ENCODE measurements around the gene ATP6V1G3. TPM values are rescaled to one million over a fixed set of nuclear protein-coding genes. Genes with fewer than 3 reads are reported as not detected.

ATP6V1G3 gene
- total RNA-seq, 1 donor from 2014 or later, result not detected

- no peaks in the 10 kb centered on the region for H3K27me3 ChIP-seq
- peaks cover 7% of the 10 kb centered on the region for H3K4me1 ChIP-seq
- H3K4me3 ChIP-seq, result no peak overlapping the region
- intact Hi-C loops (cut with DNase I), result no loop called here
- H3K36me3 ChIP-seq, result no peaks in the 10 kb centered on the region
- DNase-seq (ENCODE audit: extremely low spot score in 2 of 2), result no peak
- no peak for TF ChIP-seq POLR2A (IDR thresholded peaks at IDR 0.05)
- no peak for TF ChIP-seq POLR2AphosphoS5 (IDR thresholded peaks at IDR 0.05; ENCODE audit: insufficient read depth in 1 of 2, low read depth in 1 of 2)
- TF ChIP-seq, protein P1, sequence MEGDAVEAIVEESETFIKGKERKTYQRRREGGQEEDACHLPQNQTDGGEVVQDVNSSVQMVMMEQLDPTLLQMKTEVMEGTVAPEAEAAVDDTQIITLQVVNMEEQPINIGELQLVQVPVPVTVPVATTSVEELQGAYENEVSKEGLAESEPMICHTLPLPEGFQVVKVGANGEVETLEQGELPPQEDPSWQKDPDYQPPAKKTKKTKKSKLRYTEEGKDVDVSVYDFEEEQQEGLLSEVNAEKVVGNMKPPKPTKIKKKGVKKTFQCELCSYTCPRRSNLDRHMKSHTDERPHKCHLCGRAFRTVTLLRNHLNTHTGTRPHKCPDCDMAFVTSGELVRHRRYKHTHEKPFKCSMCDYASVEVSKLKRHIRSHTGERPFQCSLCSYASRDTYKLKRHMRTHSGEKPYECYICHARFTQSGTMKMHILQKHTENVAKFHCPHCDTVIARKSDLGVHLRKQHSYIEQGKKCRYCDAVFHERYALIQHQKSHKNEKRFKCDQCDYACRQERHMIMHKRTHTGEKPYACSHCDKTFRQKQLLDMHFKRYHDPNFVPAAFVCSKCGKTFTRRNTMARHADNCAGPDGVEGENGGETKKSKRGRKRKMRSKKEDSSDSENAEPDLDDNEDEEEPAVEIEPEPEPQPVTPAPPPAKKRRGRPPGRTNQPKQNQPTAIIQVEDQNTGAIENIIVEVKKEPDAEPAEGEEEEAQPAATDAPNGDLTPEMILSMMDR (IDR thresholded peaks at IDR 0.05), result no peak
- H3K9me3 ChIP-seq, result no peaks in the 10 kb centered on the region
- H3K27ac ChIP-seq, result no peak overlapping the region
Measured at GRCh38 chr1:198494658-198495103, 45.8 kb downstream of the ATP6V1G3 start.

GRCh38 chr1:198494139-198494538, 46.3 kb downstream of the ATP6V1G3 start:
- no peaks in the 10 kb centered on the region for H3K27me3 ChIP-seq
- no peaks in the 10 kb centered on the region for H3K36me3 ChIP-seq
- H3K9me3 ChIP-seq, result no peaks in the 10 kb centered on the region
- no peak for TF ChIP-seq POLR2AphosphoS5 (IDR thresholded peaks at IDR 0.05; ENCODE audit: insufficient read depth in 1 of 2, low read depth in 1 of 2)
- TF ChIP-seq, protein P1 (IDR thresholded peaks at IDR 0.05), result no peak
- TF ChIP-seq POLR2A (IDR thresholded peaks at IDR 0.05), result no peak
- no peak for DNase-seq (ENCODE audit: extremely low spot score in 2 of 2)
- intact Hi-C loops (cut with DNase I), result no loop called here
- peaks cover 7% of the 10 kb centered on the region for H3K4me1 ChIP-seq
- no peak overlapping the region for H3K4me3 ChIP-seq
- no peak overlapping the region for H3K27ac ChIP-seq

- no peaks in the 10 kb centered on the region for H3K36me3 ChIP-seq
- TF ChIP-seq POLR2A (IDR thresholded peaks at IDR 0.05) (no peak), POLR2AphosphoS5 (IDR thresholded peaks at IDR 0.05; ENCODE audit: insufficient read depth in 1 of 2, low read depth in 1 of 2) (no peak)
- TF ChIP-seq, protein P1 (IDR thresholded peaks at IDR 0.05), result no peak
- no peak overlapping the region for H3K4me3 ChIP-seq
- no peaks in the 10 kb centered on the region for H3K9me3 ChIP-seq
- no peak for DNase-seq (ENCODE audit: extremely low spot score in 2 of 2)
- peak overlapping the region; percentile 15 for H3K27ac ChIP-seq
- H3K4me1 ChIP-seq, result peaks cover 7% of the 10 kb centered on the region
- no peaks in the 10 kb centered on the region for H3K27me3 ChIP-seq
- intact Hi-C loops (cut with DNase I), result no loop called here
Measured at GRCh38 chr1:198493329-198493728, 47.2 kb downstream of the ATP6V1G3 start.

- Histone ChIP-seq H3K27me3 (no peaks in the 10 kb centered on the region), H3K36me3 (no peaks in the 10 kb centered on the region), H3K4me1 (peaks cover 7% of the 10 kb centered on the region), H3K9me3 (no peaks in the 10 kb centered on the region), H3K4me3 (no peak overlapping the region), H3K27ac (peak overlapping the region; percentile 15)
- intact Hi-C loops (cut with DNase I), result no loop called here
- TF ChIP-seq, protein P1 (IDR thresholded peaks at IDR 0.05), result no peak
- TF ChIP-seq POLR2AphosphoS5 (IDR thresholded peaks at IDR 0.05; ENCODE audit: insufficient read depth in 1 of 2, low read depth in 1 of 2) (no peak), POLR2A (IDR thresholded peaks at IDR 0.05) (no peak)
- DNase-seq (ENCODE audit: extremely low spot score in 2 of 2), result no peak
Measured at GRCh38 chr1:198492872-198493271, 47.6 kb downstream of the ATP6V1G3 start.

- no peaks in the 10 kb centered on the region for H3K27me3 ChIP-seq
- no peaks in the 10 kb centered on the region for H3K36me3 ChIP-seq
- DNase-seq (ENCODE audit: extremely low spot score in 2 of 2), result no peak
- peaks cover 7% of the 10 kb centered on the region for H3K4me1 ChIP-seq
- intact Hi-C loops (cut with DNase I), result no loop called here
- no peak overlapping the region for H3K27ac ChIP-seq
- no peak overlapping the region for H3K4me3 ChIP-seq
- TF ChIP-seq POLR2AphosphoS5 (IDR thresholded peaks at IDR 0.05; ENCODE audit: insufficient read depth in 1 of 2, low read depth in 1 of 2), result no peak
- TF ChIP-seq, protein P1 (IDR thresholded peaks at IDR 0.05), result no peak
- no peaks in the 10 kb centered on the region for H3K9me3 ChIP-seq
Measured at GRCh38 chr1:198491596-198491995, 48.9 kb downstream of the ATP6V1G3 start.
